ENCODE results near the gene DOCK1. TPM values are rescaled to one million over a fixed set of nuclear protein-coding genes. Genes with fewer than 3 reads are reported as not detected.

The DOCK1 gene
- total RNA-seq, 2 experiments from 2014 or later, result not detected

GRCh38 chr10:127012769-127013152, 107.5 kb downstream of the DOCK1 start:
- no peaks in the 10 kb centered on the region for H3K27me3 ChIP-seq (ENCODE audit: control insufficient read depth in 1 of 2, insufficient read depth in 2 of 2, low read length in 2 of 2)
- intact Hi-C loops (cut with DNase I, micrococcal nuclease), result no loop called here
- no peak overlapping the region for H3K27ac Mint-ChIP-seq

GRCh38 chr10:127013211-127013656, 108.0 kb downstream of the DOCK1 start:
- CTCF ChIA-PET, result no interaction called here
- ATAC-seq (ENCODE audit: poor library complexity), result no peak
- H3K27me3 Mint-ChIP-seq, result no peaks in the 10 kb centered on the region

More at GRCh38 chr10:127012769-127013152, 107.5 kb downstream of the DOCK1 start:
- Mint-ChIP-seq H3K4me1 (ENCODE audit: low read depth) (no peaks in the 10 kb centered on the region), H3K4me3 (no peak overlapping the region), H3K27me3 (no peaks in the 10 kb centered on the region), H3K36me3 (ENCODE audit: low read depth) (no peaks in the 10 kb centered on the region), H3K9me3 (no peaks in the 10 kb centered on the region)
- H3K9me3 ChIP-seq (ENCODE audit: control insufficient read depth in 1 of 2, insufficient read depth in 1 of 2, low read length in 2 of 2), result peaks cover 0 to 10% of the 10 kb centered on the region in 2 experiments
- H3K4me3 ChIP-seq (ENCODE audit: low read length), result no peak overlapping the region
- ChIA-PET CTCF (no interaction called here), POLR2A (no interaction called here)
- H3K4me1 ChIP-seq (ENCODE audit: insufficient read depth, low read length), result no peaks in the 10 kb centered on the region
- H3K27ac ChIP-seq (ENCODE audit: low read depth in 1 of 2, low read length in 2 of 2), result no peak overlapping the region
- ATAC-seq (ENCODE audit: poor library complexity) (no peak), DNase-seq (no peak)
- no peak for TF ChIP-seq CTCF (IDR thresholded peaks at IDR 0.05)
- H3K36me3 ChIP-seq (ENCODE audit: insufficient read depth, low read length), result no peaks in the 10 kb centered on the region

GRCh38 chr10:127013691-127014473, 108.7 kb downstream of the DOCK1 start:
- H3K4me3 Mint-ChIP-seq, result no peak overlapping the region
- no peaks in the 10 kb centered on the region for H3K9me3 Mint-ChIP-seq
- no peak overlapping the region for H3K27ac ChIP-seq (ENCODE audit: low read depth in 1 of 2, low read length in 2 of 2)
- H3K27me3 ChIP-seq (ENCODE audit: control insufficient read depth in 1 of 2, insufficient read depth in 2 of 2, low read length in 2 of 2), result no peaks in the 10 kb centered on the region
- peaks cover 0 to 10% of the 10 kb centered on the region in 2 experiments for H3K9me3 ChIP-seq (ENCODE audit: control insufficient read depth in 1 of 2, insufficient read depth in 1 of 2, low read length in 2 of 2)
- DNase-seq (no peak), ATAC-seq (ENCODE audit: poor library complexity) (no peak)
- no peaks in the 10 kb centered on the region for H3K36me3 Mint-ChIP-seq (ENCODE audit: low read depth)
- no peak overlapping the region for H3K27ac Mint-ChIP-seq
- no peaks in the 10 kb centered on the region for H3K36me3 ChIP-seq (ENCODE audit: insufficient read depth, low read length)
- no peaks in the 10 kb centered on the region for H3K4me1 ChIP-seq (ENCODE audit: insufficient read depth, low read length)
- no peak overlapping the region for H3K4me3 ChIP-seq (ENCODE audit: low read length)
- intact Hi-C loops (cut with DNase I, micrococcal nuclease), result no loop called here
- H3K4me1 Mint-ChIP-seq (ENCODE audit: low read depth), result no peaks in the 10 kb centered on the region
- TF ChIP-seq CTCF (IDR thresholded peaks at IDR 0.05), result no peak
- CTCF ChIA-PET, result no interaction called here
- POLR2A ChIA-PET, result no interaction called here
- no peaks in the 10 kb centered on the region for H3K27me3 Mint-ChIP-seq

More at GRCh38 chr10:127013211-127013656, 108.0 kb downstream of the DOCK1 start:
- Histone ChIP-seq H3K27me3 (ENCODE audit: control insufficient read depth in 1 of 2, insufficient read depth in 2 of 2, low read length in 2 of 2) (no peaks in the 10 kb centered on the region), H3K4me3 (ENCODE audit: low read length) (no peak overlapping the region), H3K9me3 (ENCODE audit: control insufficient read depth in 1 of 2, insufficient read depth in 1 of 2, low read length in 2 of 2) (peaks cover 0 to 10% of the 10 kb centered on the region in 2 experiments), H3K36me3 (ENCODE audit: insufficient read depth, low read length) (no peaks in the 10 kb centered on the region), H3K27ac (ENCODE audit: low read depth in 1 of 2, low read length in 2 of 2) (no peak overlapping the region), H3K4me1 (ENCODE audit: insufficient read depth, low read length) (no peaks in the 10 kb centered on the region)
- no peak for TF ChIP-seq CTCF (IDR thresholded peaks at IDR 0.05)
- POLR2A ChIA-PET, result no interaction called here
- no peak for DNase-seq
- intact Hi-C loops (cut with DNase I, micrococcal nuclease), result no loop called here
- Mint-ChIP-seq H3K4me1 (ENCODE audit: low read depth) (no peaks in the 10 kb centered on the region), H3K27ac (no peak overlapping the region), H3K9me3 (no peaks in the 10 kb centered on the region), H3K4me3 (no peak overlapping the region), H3K36me3 (ENCODE audit: low read depth) (no peaks in the 10 kb centered on the region)
